HepG2 (cell line): Measurements from ENCODE around the gene MSANTD2. TPM values are rescaled to one million over a fixed set of nuclear protein-coding genes. Genes with fewer than 3 reads are reported as not detected.

Experiments
- ARNT2 ChIP-seq: sonication (generic); formaldehyde crosslinking; IDR thresholded peaks from 2 replicates; pipeline ENCODE4 v1.8.0; 2022; ENCODE audit warnings: mild to moderate bottlenecking, low read depth, missing genetic modification reagents, moderate library complexity
- GATAD2A ChIP-seq: IDR thresholded peaks from 2 replicates; pipeline ENCODE4 v1.6.1; 2016
- GFI1 ChIP-seq: sonication (generic); formaldehyde crosslinking; IDR thresholded peaks from 2 replicates; pipeline ENCODE4 v1.5.0; 2020; ENCODE audit warnings: missing genetic modification reagents, mild to moderate bottlenecking, borderline replicate concordance
- KIAA2018 ChIP-seq: sonication (generic); formaldehyde crosslinking; IDR thresholded peaks from 2 replicates; pipeline ENCODE4 v1.5.0; 2020; ENCODE audit warnings: mild to moderate bottlenecking, missing genetic modification reagents, borderline replicate concordance
- KLF13 ChIP-seq: sonication (generic); formaldehyde crosslinking; IDR thresholded peaks from 2 replicates; pipeline ENCODE4 v1.4.0; 2020; ENCODE audit warnings: mild to moderate bottlenecking, missing genetic modification reagents
- KLF16 ChIP-seq, 2 experiments: sonication (generic) in 1 of 2; formaldehyde crosslinking in 1 of 2; IDR thresholded peaks; 2 replicates each; pipeline versions ENCODE4 v1.6.1 to v1.8.0; 2016 to 2023; ENCODE audit warnings: missing genetic modification reagents in 2 of 2, missing compliant biosample characterization in 1 of 2
- RFXAP ChIP-seq: sonication (generic); formaldehyde crosslinking; IDR thresholded peaks from 2 replicates; pipeline ENCODE4 v1.4.0; 2020; ENCODE audit warnings: missing genetic modification reagents, borderline replicate concordance
- SOX13 ChIP-seq, 3 experiments: fragments of 450-650 bp in 1 of 3; sonication (generic) in 1 of 3; formaldehyde crosslinking in 1 of 3; IDR thresholded peaks in 2 of 3; conservative IDR thresholded peaks in 1 of 3; 2 replicates each; pipeline versions ENCODE4 v1.5.0 to v1.6.1; 2016 to 2020; ENCODE audit warnings: antibody characterized with exemption in 1 of 3, mild to moderate bottlenecking in 1 of 3, missing compliant biosample characterization in 1 of 3, missing genetic modification reagents in 1 of 3, moderate library complexity in 1 of 3
- TFE3 ChIP-seq: IDR thresholded peaks from 2 replicates; pipeline ENCODE4 v1.6.1; 2016
- UBTF ChIP-seq: sonication (generic); formaldehyde crosslinking; IDR thresholded peaks from 2 replicates; pipeline ENCODE4 v1.4.0; 2020; ENCODE audit warnings: mild to moderate bottlenecking, missing genetic modification reagents
- ZNF230 ChIP-seq: sonication (generic); formaldehyde crosslinking; IDR thresholded peaks from 2 replicates; pipeline ENCODE4 v1.4.0; 2020; ENCODE audit warnings: mild to moderate bottlenecking, missing genetic modification reagents
- ZNF430 ChIP-seq: sonication (generic); formaldehyde crosslinking; IDR thresholded peaks from 2 replicates; pipeline ENCODE4 v1.9.0; 2021; ENCODE audit warnings: mild to moderate bottlenecking, missing genetic modification reagents
- ZNF773 ChIP-seq: sonication (generic); formaldehyde crosslinking; IDR thresholded peaks from 2 replicates; pipeline ENCODE4 v1.4.0; 2020; ENCODE audit warnings: missing genetic modification reagents, borderline replicate concordance
- polyA plus RNA-seq, 8 experiments: library from polyadenylated mRNA; depleted of rRNA in 3 of 8; stranded (reverse) in 7 of 8; unstranded in 1 of 8; fragments of >200 nt; fragmentation: Illumina TruSeq in 4 of 8; extraction: Trizol in 4 of 8; gene quantifications; 2 replicates each; pipeline versions ENCODE4 v1.2.1 to v1.2.3, GENCODE V29; 2011 to 2016; ENCODE audit warnings: low read depth in 4 of 8, missing spikeins in 1 of 8, mixed read lengths in 1 of 8; ENCODE audit not compliant: insufficient read depth in 1 of 8
- total RNA-seq, 5 experiments: library from RNA; depleted of rRNA; stranded (reverse); fragments of >200 nt; fragmentation: Illumina TruSeq; extraction: Trizol; gene quantifications; 2 replicates each; pipeline ENCODE4 v1.2.3, GENCODE V29; 2016; ENCODE audit warnings: low read depth in 1 of 5
- TF ChIP-seq, protein P1 (sequence below): sonication (generic); formaldehyde crosslinking; IDR thresholded peaks from 2 replicates; pipeline ENCODE4 v1.4.0; 2020; ENCODE audit warnings: low read depth, mild to moderate bottlenecking, missing genetic modification reagents

The MSANTD2 gene
- total and polyA plus RNA-seq, 2 of the 13 experiments (the other 11 are each of a cell fraction or from before 2014, with no cell fraction given) = 8.7 to 10.1 TPM

- peak; percentile 93 for TF ChIP-seq GFI1 (CRISPR knock-in tag)
- TF ChIP-seq GATAD2A = peak; percentile 52; the same call in 1 of the 2 replicates
- peak; percentile 55 for TF ChIP-seq UBTF (CRISPR knock-in tag)
- no peak for TF ChIP-seq ZNF773 (CRISPR knock-in tag)
- 0 out of 2 replicates have a peak, but pooled peaks have one; percentile 17 for TF ChIP-seq RFXAP (CRISPR knock-in tag)
- no peak for TF ChIP-seq KIAA2018 (CRISPR knock-in tag)
- peak in 1 of 2 experiments; percentile 36; a peak in 1 of 4 replicates for TF ChIP-seq KLF16 (CRISPR knock-in tag; IDR thresholded peaks at IDR 0.05)
- TF ChIP-seq ZNF430 (CRISPR knock-in tag) = peak; percentile 85
- TF ChIP-seq TFE3 = peak; percentile 29; the same call in 1 of the 2 replicates
- peak; percentile 85; the same call in 1 of the 2 replicates for TF ChIP-seq ARNT2 (CRISPR knock-in tag)
- 0 out of 2 replicates have a peak, but pooled peaks have one; percentile 31 for TF ChIP-seq KLF13
- TF ChIP-seq, protein P1, sequence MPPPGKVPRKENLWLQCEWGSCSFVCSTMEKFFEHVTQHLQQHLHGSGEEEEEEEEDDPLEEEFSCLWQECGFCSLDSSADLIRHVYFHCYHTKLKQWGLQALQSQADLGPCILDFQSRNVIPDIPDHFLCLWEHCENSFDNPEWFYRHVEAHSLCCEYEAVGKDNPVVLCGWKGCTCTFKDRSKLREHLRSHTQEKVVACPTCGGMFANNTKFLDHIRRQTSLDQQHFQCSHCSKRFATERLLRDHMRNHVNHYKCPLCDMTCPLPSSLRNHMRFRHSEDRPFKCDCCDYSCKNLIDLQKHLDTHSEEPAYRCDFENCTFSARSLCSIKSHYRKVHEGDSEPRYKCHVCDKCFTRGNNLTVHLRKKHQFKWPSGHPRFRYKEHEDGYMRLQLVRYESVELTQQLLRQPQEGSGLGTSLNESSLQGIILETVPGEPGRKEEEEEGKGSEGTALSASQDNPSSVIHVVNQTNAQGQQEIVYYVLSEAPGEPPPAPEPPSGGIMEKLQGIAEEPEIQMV (CRISPR knock-in tag) = peak; percentile 79; the same call in 1 of the 2 replicates
- no peak for TF ChIP-seq SOX13 (IDR thresholded peaks at IDR 0.05)
- TF ChIP-seq SOX13 (CRISPR knock-in tag; conservative IDR thresholded peaks at IDR 0.05 in 1 of 2, IDR thresholded peaks at IDR 0.05 in 1 of 2) = peak in 1 of 2 experiments; percentile 36; a peak in 1 of 4 replicates
- TF ChIP-seq ZNF230 (CRISPR knock-in tag) = peak; percentile 89
Observed at GRCh38 chr11:124800226-124800929, at the start of gene MSANTD2 (continued).
